Measurements from ENCODE around the gene SLITRK5.

SLITRK5 gene

GRCh38 chr13:87712012-87712411 lies 40.8 kb downstream of the SLITRK5 start:
- no peak overlapping the region for H3K9ac ChIP-seq (ENCODE audit: insufficient read length, low read depth)
- no peak for DNase-seq (ENCODE audit: low read depth, low spot score)
- no peaks in the 10 kb centered on the region for H3K27me3 ChIP-seq (ENCODE audit: insufficient read depth, insufficient read length)
- TF ChIP-seq YY1 (IDR thresholded peaks at IDR 0.05; ENCODE audit: insufficient read depth, insufficient read length) (no peak), ZNF274 (IDR thresholded peaks at IDR 0.05; ENCODE audit: low read depth, low read length) (no peak), SUZ12 (IDR thresholded peaks at IDR 0.05; ENCODE audit: extremely low read depth, insufficient read depth, insufficient read length) (no peak)
- no peaks in the 10 kb centered on the region for H3K36me3 ChIP-seq (ENCODE audit: insufficient read depth, insufficient read length, low read length)
- no peak overlapping the region for H3K4me3 ChIP-seq (ENCODE audit: insufficient read length, low read depth)
- H3K9me3 ChIP-seq (ENCODE audit: insufficient read depth, low read length): no peaks in the 10 kb centered on the region
- H3K4me1 ChIP-seq (ENCODE audit: insufficient read depth, insufficient read length): no peaks in the 10 kb centered on the region
